Measurements from ENCODE around the gene ASTN1.
A peak's percentile ranks its signal among the peaks of the same experiment; 100 is the strongest.

The ASTN1 gene

DNA sequence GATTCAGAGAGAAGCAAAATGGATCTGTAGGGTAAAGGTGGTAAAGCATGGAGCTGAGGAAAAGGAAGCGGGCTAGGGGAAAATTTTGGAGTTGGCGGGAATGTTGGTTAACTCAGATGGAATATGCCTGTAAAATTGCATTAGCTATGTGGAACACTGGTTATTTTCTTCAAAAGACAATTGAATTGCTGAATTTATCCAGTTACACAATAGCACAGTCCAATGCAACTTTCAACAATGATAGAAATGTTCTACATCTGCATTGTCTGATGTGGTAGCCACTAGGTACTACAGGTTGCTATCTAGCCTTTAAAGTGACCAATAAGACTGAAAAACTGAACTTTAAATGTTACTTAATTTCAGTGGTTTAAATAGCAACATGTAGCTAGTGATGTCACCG, 315.2 kb downstream of the ASTN1 start:
- no peak for DNase-seq (ENCODE audit: insufficient read length, low spot score)
- FAIRE-seq, result no peak

DNA sequence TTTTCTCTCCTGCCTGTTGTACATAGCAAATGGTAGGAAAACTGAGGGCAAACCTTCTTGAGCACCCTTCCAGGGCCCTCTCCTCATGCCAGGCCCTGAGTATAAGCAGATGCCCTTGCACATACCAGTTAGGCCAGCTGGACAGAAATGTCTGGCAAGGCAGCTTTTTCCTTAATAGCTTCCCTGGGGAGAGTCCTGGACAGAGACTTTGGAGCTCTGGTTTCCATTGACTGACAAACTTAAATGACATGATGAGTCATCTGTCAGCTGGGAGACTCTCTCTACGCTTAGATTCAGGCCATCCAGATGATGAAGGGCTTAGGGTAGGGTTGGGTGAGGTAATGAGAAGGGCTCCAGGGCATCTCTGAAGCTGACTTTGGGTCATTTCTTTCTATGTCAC, 317.5 kb downstream of the ASTN1 start:
- no peak for DNase-seq (ENCODE audit: insufficient read length, low spot score)

DNA sequence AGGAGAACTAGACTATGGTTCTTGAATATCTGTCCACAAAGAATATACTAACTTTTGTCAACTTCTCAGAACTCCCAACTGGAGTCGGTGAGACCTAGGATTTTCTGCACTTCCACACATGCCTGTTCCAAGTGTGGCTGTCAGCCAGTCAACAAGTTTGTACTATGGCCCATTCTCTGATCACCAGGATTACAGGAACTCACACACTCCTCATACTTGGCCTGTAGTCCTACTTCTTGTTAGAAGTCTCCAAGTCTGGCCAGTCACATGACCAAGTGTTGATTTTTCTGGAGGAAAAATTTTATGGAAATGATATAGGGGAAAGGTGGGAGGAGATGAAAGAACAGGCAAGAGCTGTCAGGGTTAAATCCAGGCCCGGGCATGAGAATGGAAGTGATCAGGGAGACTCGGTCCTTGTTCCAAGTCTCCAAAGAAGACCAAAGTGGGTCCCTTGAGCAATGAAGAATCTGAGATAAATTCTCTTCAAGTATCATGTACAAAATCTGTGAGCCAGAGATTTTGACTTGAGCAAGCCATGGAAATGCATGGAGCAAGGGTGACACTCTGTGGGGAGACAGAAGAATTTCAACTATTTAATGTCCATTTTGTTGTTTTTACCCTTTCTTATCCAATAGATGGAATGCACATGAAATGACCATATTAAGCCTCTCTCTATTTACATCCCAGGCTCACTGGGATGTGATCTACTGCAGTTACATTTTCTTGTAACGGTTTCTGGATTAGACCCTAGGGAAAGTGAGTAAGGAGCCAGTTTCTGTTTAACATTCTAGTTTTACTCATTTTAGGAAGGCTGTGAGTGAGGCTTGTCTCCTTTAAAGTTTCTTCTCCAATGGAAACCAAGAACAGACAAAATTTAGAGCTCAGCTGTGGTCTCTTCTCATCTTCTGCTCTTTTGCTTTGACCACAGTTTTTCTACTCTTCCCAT, 320.9 kb downstream of the ASTN1 start:
- FAIRE-seq, result peak; percentile 18
- no peak for DNase-seq (ENCODE audit: insufficient read length, low spot score)

More for the DNA sequence above, 317.5 kb downstream of the ASTN1 start:
- no peak for FAIRE-seq

DNA sequence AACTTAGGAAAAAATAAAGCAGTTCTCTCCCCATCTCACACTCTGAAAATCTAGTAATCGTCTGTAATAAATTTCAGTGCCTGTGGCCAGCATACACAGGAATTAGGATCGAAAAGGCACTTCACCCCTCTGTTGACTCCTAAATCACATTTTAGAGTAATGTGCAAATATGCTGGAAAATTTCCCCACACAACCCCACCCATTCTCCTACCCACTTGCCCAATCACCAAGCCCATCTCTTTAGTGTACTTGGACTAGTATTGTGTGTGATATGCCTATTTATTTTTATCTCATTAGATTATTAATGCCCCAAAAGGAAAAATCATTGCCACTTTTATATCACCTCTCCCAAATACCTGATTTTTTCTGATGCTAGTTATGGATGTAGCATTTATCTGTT, 323.3 kb downstream of the ASTN1 start:
- no peak for DNase-seq (ENCODE audit: insufficient read length, low spot score)
- FAIRE-seq, result no peak

DNA sequence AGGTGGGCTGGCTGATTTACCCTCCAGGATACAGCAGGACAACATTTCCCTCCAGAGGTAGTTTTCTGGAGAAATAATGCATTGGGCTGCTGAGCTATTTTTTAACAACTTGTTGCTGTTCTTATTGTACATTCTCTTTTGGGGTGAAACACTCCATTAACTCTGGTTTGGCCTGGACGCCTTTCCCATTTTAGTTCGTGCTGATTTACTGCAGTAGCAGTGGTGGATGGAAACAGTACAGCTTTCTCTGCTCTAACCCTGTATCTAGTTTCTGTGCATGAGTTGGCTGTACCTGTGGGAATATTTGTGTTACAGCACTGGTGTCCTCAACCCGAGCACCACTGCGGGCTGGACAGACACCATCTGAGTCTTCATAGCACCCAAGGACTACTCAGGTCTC, 325.3 kb downstream of the ASTN1 start:
- FAIRE-seq, result no peak
- no peak for DNase-seq (ENCODE audit: insufficient read length, low spot score)

DNA sequence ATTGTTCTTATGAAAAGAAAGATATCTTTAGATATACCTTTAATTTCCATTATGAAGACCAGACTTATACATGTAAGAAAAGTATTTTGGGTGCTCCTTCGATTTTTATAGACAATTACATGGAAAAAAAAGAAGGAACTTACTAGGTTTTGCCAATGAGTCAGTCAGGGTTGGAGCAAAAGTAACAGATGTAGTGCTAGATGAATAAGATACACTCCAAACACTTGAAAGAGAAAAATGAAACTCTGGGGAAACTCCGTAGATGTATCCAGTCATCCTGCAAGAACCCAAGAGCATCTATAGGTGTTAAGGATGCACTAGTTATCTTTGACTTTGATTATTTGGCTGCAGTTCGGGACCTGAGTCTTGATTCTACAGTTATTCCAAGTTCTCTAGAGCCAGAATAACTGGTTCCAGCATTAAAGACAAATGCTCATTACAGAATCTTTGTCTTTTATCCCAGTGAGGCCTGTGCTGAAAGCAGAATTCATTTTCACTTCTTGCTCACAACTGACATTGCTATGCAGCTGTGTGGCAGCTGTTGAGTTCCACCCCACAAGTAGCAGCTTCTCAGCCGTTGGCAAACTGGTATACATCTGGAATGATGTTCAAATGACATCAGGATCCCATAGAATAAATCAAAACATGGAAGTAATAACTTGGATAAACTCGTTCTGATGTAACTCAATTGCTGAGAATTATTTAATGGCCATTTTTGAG, 326.1 kb downstream of the ASTN1 start:
- DNase-seq (ENCODE audit: insufficient read length, low spot score) (no peak), FAIRE-seq (no peak)

DNA sequence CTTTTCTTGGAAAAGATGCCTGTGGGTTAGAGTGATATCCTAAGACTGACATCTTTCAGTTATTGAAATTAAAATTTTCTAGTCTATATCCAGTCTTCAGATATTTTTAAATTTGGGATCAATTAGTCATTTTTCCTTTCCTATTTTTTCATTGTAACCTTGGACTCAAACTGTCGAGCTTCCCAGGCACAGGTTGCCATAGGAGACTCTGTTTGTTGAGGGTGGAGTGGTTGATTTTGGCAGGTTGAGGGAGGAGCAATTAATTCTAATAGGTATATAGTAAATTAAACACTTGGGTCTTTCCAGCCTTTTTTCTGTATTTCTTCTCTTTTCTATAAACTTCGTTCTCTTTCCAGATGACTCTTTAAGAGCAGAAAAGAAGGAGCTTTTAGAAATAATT, 326.8 kb downstream of the ASTN1 start:
- DNase-seq (ENCODE audit: insufficient read length, low spot score) (no peak), FAIRE-seq (no peak)

DNA sequence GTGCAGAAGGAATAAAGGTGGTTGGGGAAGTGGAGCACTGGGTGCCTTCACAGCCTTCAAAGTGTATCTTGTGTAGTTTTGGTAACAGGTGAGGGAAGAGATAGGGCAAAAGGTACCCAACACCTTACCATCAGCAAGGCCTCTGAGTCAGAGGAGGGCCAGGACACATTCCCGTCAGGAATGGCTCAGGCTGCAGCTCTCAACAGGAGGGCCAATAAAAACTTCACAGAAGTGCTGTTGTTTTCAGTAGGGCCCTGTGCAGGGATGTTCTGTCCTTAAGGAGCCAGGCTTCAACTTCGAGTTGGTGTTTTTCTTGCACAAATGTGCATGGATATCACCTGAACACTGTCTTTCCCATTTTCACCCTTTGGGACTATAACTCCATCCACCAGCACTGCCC, 333.4 kb downstream of the ASTN1 start:
- FAIRE-seq, result no peak
- no peak for DNase-seq (ENCODE audit: insufficient read length, low spot score)

DNA sequence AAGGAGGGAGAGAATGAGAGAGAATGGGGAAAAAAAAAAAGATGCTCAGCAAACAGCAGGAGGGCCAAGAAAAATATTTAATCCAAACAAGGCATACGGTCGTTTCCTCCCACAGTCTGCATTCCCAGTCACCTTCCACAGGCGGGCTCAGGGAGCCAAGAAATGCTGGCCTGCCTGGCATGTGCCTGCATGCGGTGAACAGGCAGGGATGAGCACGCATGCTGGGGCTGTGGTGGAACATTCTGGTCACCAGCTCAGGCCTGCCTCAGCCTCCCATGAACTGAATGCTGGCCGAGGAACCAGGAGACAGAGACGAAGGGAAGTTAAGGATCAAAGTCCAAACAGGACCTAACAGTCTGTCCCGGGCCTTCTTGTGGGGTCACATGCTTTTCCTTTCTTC, 335.3 kb downstream of the ASTN1 start:
- FAIRE-seq (no peak), DNase-seq (ENCODE audit: insufficient read length, low spot score) (no peak)

DNA sequence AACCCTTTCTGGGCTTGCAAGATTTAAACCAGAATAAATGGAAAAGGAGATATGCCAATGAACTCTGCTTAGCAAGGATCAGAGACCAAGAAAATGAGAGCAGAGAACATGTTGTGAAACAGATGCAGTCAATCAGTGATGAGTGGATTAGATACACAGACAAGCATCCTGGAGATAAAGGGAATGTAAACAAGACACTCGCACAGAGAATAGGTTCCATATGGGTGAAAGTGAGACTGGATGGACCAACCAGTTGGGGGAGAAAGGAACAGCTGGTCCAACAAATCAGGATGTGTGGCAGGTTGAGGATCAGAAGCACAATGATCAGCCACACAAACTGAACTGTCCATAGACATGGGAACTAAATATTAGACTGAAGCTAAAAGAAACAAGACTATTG, 338.2 kb downstream of the ASTN1 start:
- FAIRE-seq (no peak), DNase-seq (ENCODE audit: insufficient read length, low spot score) (no peak)

DNA sequence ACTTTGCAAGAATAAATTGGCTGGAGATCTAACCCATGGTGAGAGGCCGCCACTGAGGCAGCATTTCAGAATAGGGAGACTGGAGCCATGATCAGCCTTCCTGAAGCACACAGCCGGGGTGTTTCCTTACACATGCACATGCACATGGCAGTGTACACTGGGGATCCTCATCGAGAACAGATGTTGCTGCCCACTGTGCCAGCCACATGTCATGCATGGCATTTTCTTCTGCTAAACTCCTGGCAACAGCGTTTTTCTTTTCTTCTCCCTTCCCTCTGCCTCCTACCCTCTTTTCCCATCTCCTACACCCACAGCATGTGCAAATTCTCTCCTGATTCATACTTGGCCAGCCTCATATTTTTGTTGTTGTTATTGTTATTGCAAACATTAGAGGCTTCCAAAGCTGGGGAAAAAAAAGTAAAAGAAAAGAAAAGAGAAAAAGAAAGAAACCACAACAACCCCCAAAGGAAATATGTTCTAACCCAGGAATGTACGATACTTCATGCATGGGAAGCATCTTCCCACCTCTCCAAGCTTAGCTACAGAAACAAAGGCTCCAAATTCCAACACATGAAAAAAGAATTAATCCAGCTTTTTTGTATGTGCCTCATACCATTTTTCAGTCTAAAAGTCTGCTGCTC, 344.0 kb downstream of the ASTN1 start:
- DNase-seq (ENCODE audit: insufficient read length, low spot score) (no peak), FAIRE-seq (no peak)

DNA sequence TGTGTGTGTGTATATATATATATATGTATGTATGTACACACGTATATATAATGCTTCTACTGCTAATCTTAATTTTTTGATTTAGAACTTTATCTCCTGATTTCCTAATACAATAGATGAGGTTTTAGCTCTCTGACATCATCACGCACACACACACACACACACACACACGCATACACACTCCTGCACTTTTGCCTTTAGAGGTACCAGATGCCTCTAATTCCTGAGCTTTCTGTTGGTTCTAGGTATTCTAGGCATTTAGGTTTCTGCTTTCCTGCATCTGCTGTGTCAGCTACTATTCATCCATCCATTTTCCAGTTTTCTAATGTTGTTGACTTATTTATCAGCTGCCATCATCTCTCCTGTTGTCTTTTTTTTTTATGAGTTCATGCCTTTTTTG, 348.3 kb downstream of the ASTN1 start:
- FAIRE-seq, result no peak
- DNase-seq (ENCODE audit: insufficient read length, low spot score), result no peak

DNA sequence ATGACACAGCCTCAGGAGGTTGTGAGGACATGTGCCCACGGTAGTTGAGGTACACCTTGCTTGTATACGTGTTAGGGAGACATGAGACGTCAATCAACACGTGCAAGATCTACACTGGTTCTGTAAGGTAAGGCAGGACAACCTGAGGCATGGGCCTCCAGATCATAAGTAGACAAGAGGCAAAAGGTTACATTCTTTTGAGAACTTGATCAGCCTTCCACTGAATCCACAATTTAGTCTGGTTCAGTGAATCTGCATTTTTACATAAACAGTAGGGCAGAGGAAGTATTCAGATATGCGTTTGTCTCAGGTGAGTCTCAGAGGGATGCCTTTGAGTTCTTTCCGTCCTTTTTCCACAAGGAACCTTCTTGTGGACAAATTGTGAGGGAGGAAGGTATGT, 348.9 kb downstream of the ASTN1 start:
- FAIRE-seq (no peak), DNase-seq (ENCODE audit: insufficient read length, low spot score) (no peak)

DNA sequence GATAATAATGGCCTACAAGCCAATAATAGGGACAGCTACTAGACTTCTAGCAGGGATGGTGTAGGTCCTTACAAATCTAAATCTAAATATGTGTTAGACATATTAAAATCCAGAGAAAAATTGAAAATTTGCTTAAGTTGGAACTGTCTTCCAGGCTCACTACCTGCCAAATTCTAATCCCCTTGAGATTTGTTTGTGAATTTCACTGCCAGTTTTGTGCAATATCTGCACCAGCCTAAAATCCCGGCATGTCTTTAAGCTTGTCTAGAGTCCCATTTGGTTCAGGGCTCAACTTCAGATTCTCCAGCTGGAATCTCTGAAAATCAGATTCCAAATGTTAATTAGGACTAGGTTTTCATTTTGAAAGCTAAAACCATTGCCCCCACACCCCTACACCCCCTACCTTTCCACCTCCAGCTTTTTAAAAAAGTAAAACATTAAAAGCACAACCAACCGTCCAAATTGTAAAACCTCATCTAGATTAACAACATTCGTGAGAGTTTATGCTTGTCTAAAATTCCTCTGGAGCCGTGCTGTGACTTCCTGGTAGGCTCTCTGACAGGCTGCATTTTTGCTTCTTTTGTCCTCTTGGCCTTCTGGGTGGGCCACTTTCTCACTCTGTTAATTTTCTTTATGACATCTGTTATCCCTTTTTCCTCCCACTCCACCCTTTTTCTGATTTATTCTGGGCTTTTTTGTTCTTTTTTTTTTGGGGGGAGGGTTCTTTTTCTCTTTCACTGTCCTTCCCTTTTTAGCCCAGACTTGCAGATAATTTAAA, 352.8 kb downstream of the ASTN1 start:
- DNase-seq (ENCODE audit: insufficient read length, low spot score), result no peak
- FAIRE-seq, result no peak

DNA sequence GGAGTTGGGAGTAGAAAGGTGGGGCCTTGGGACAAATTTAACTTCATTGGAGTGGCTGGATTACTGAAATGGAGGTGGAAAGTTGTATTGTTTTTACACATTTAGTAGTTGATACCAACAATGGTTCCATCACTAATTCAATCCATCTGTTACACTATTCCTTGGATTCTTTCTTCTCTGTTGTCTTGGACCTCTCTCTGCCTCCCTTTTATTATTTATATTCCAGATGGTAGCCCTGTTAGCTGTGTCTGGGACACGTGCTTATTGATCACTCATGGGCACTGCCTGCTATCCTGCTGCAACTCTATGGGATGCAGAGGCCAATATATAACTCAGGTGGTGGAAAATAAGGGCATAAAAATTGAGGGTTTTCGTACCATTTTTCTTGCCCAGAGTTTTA, 355.2 kb downstream of the ASTN1 start:
- DNase-seq (ENCODE audit: insufficient read length, low spot score) (no peak), FAIRE-seq (no peak)

All from GM19239 (cell line).